ENCODE measurements around the gene SERPINA3. TPM values are rescaled to one million over a fixed set of nuclear protein-coding genes. Genes with fewer than 3 reads are reported as not detected.
"Not testable (repeated sequence)": the region's sequence is repeated elsewhere in the genome, so short reads cannot be mapped to it uniquely, and the experiment has no call there.

Gene SERPINA3
- total RNA-seq, 4 donors from 2014 or later: 1.7 to 109 (median 17.6) TPM

- Histone ChIP-seq H3K27ac (peak overlapping the region; percentile 72 to 73), H3K36me3 (no peaks in the 10 kb centered on the region), H3K4me1 (peaks cover 5 to 6% of the 10 kb centered on the region in 2 donors), H3K27me3 (no peaks in the 10 kb centered on the region), H3K4me3 (no peak overlapping the region), H3K9me3 (no peaks in the 10 kb centered on the region)
- TF ChIP-seq CTCF (IDR thresholded peaks at IDR 0.05) (no peak), POLR2A (IDR thresholded peaks at IDR 0.05) (peak in 1 of 2 donors; percentile 22)
- DNase-seq: peak; percentile 80 to 87
- intact Hi-C loops (cut with DNase I; ENCODE audit: low total_unique reads): no loop called here
Observed at GRCh38 chr14:94601884-94602391, 10.3 kb upstream of the SERPINA3 start.

GRCh38 chr14:94602722-94603121, 9.5 kb upstream of the SERPINA3 start:
- Histone ChIP-seq H3K36me3 (no peaks in the 10 kb centered on the region), H3K4me3 (no peak overlapping the region), H3K4me1 (peaks cover 5 to 6% of the 10 kb centered on the region in 2 donors), H3K27me3 (no peaks in the 10 kb centered on the region), H3K9me3 (no peaks in the 10 kb centered on the region), H3K27ac (peak overlapping the region; percentile 72 to 73)
- DNase-seq: no peak
- TF ChIP-seq CTCF (IDR thresholded peaks at IDR 0.05) (no peak), POLR2A (IDR thresholded peaks at IDR 0.05) (no peak)
- intact Hi-C loops (cut with DNase I; ENCODE audit: low total_unique reads): no loop called here

- Histone ChIP-seq H3K36me3 (no peaks in the 10 kb centered on the region), H3K27me3 (no peaks in the 10 kb centered on the region), H3K27ac (no peak overlapping the region), H3K4me1 (peaks cover 0 to 5% of the 10 kb centered on the region in 2 donors), H3K9me3 (no peaks in the 10 kb centered on the region), H3K4me3 (no peak overlapping the region)
- TF ChIP-seq CTCF (IDR thresholded peaks at IDR 0.05) (no peak), POLR2A (IDR thresholded peaks at IDR 0.05) (no peak)
- no peak for DNase-seq
- intact Hi-C loops (cut with DNase I; ENCODE audit: low total_unique reads): no loop called here
Observed at GRCh38 chr14:94605361-94605760, 6.8 kb upstream of the SERPINA3 start.

GRCh38 chr14:94608966-94609365, 3.2 kb upstream of the SERPINA3 start:
- H3K9me3 ChIP-seq; intact Hi-C loops (cut with DNase I; ENCODE audit: low total_unique reads); H3K4me3 ChIP-seq; H3K4me1 ChIP-seq; DNase-seq; H3K36me3 ChIP-seq; H3K27me3 ChIP-seq; H3K27ac ChIP-seq: not testable (repeated sequence)

- Histone ChIP-seq H3K9me3 (no peaks in the 10 kb centered on the region), H3K27me3 (no peaks in the 10 kb centered on the region), H3K27ac (no peak overlapping the region), H3K36me3 (no peaks in the 10 kb centered on the region), H3K4me1 (no peaks in the 10 kb centered on the region), H3K4me3 (no peak overlapping the region)
- intact Hi-C loops (cut with DNase I; ENCODE audit: low total_unique reads): no loop called here
- TF ChIP-seq CTCF (IDR thresholded peaks at IDR 0.05) (no peak), POLR2A (IDR thresholded peaks at IDR 0.05) (no peak)
- DNase-seq: no peak
Observed at GRCh38 chr14:94611179-94611578, 1.0 kb upstream of the SERPINA3 start.

Data from uterus (tissue), 4 donors.